ENCODE measurements around the gene KCNK15.
"Not testable (repeated sequence)": the region's sequence is repeated elsewhere in the genome, so short reads cannot be mapped to it uniquely, and the experiment has no call there.

Gene KCNK15

GRCh38 chr20:44750081-44750805 is 4.6 kb downstream of the KCNK15 start:
- Mint-ChIP-seq H3K4me1 (peaks cover 3% of the 10 kb centered on the region), H3K27me3 (peaks cover 15% of the 10 kb centered on the region), H3K9me3 (no peaks in the 10 kb centered on the region), H3K4me3 (no peak overlapping the region), H3K36me3 (no peaks in the 10 kb centered on the region), H3K27ac (no peak overlapping the region)
- DNase-seq (ENCODE audit: low spot score in 2 of 2) (no peak), ATAC-seq (ENCODE audit: low read depth) (no peak)

- no peaks in the 10 kb centered on the region for H3K36me3 Mint-ChIP-seq
- ATAC-seq (ENCODE audit: low read depth) (no peak), DNase-seq (ENCODE audit: low spot score in 2 of 2) (no peak)
- H3K27me3 Mint-ChIP-seq, result peaks cover 16% of the 10 kb centered on the region
- H3K4me1 Mint-ChIP-seq, result peaks cover 2% of the 10 kb centered on the region
- no peaks in the 10 kb centered on the region for H3K9me3 Mint-ChIP-seq
- H3K27ac Mint-ChIP-seq, result no peak overlapping the region
- H3K4me3 Mint-ChIP-seq, result no peak overlapping the region
Measured at GRCh38 chr20:44752099-44752931, 6.7 kb downstream of the KCNK15 start.

GRCh38 chr20:44754554-44754953 is 8.9 kb downstream of the KCNK15 start:
- Mint-ChIP-seq H3K4me1 (no peaks in the 10 kb centered on the region), H3K4me3 (no peak overlapping the region), H3K9me3 (no peaks in the 10 kb centered on the region), H3K27me3 (peaks cover 13% of the 10 kb centered on the region), H3K27ac (no peak overlapping the region), H3K36me3 (no peaks in the 10 kb centered on the region)
- DNase-seq (ENCODE audit: low spot score in 2 of 2) (no peak), ATAC-seq (ENCODE audit: low read depth) (no peak)

GRCh38 chr20:44756011-44756688 is 10.5 kb downstream of the KCNK15 start:
- Mint-ChIP-seq H3K4me1 (no peaks in the 10 kb centered on the region), H3K4me3 (no peak overlapping the region), H3K27ac (no peak overlapping the region), H3K9me3 (no peaks in the 10 kb centered on the region), H3K36me3 (no peaks in the 10 kb centered on the region), H3K27me3 (peaks cover 11% of the 10 kb centered on the region)
- no peak for DNase-seq (ENCODE audit: low spot score in 2 of 2)
- ATAC-seq (ENCODE audit: low read depth), result no peak

- Mint-ChIP-seq H3K9me3 (no peaks in the 10 kb centered on the region), H3K27me3 (peaks cover 9% of the 10 kb centered on the region), H3K4me3 (no peak overlapping the region), H3K27ac (no peak overlapping the region), H3K4me1 (no peaks in the 10 kb centered on the region), H3K36me3 (no peaks in the 10 kb centered on the region)
- DNase-seq (ENCODE audit: low spot score in 2 of 2) (no peak), ATAC-seq (ENCODE audit: low read depth) (no peak)
Measured at GRCh38 chr20:44756956-44757355, 11.3 kb downstream of the KCNK15 start.

GRCh38 chr20:44758247-44759101 is 12.8 kb downstream of the KCNK15 start:
- DNase-seq (ENCODE audit: low spot score in 2 of 2), result no peak
- Mint-ChIP-seq H3K9me3 (no peaks in the 10 kb centered on the region), H3K4me1 (no peaks in the 10 kb centered on the region), H3K4me3 (no peak overlapping the region), H3K36me3 (no peaks in the 10 kb centered on the region), H3K27me3 (peaks cover 9% of the 10 kb centered on the region), H3K27ac (no peak overlapping the region)
- no peak for ATAC-seq (ENCODE audit: low read depth)

GRCh38 chr20:44759595-44759994 is 13.9 kb downstream of the KCNK15 start:
- no peak overlapping the region for H3K27ac Mint-ChIP-seq
- H3K27me3 Mint-ChIP-seq, result peaks cover 12% of the 10 kb centered on the region
- ATAC-seq (ENCODE audit: low read depth) (no peak), DNase-seq (ENCODE audit: low spot score in 2 of 2) (no peak)
- H3K4me1 Mint-ChIP-seq, result no peaks in the 10 kb centered on the region
- H3K9me3 Mint-ChIP-seq, result no peaks in the 10 kb centered on the region
- H3K36me3 Mint-ChIP-seq, result no peaks in the 10 kb centered on the region
- no peak overlapping the region for H3K4me3 Mint-ChIP-seq

GRCh38 chr20:44761423-44761822 is 15.8 kb downstream of the KCNK15 start:
- H3K27me3 Mint-ChIP-seq, result peaks cover 16% of the 10 kb centered on the region
- no peaks in the 10 kb centered on the region for H3K9me3 Mint-ChIP-seq
- DNase-seq (ENCODE audit: low spot score in 2 of 2) (no peak), ATAC-seq (ENCODE audit: low read depth) (no peak)
- no peaks in the 10 kb centered on the region for H3K4me1 Mint-ChIP-seq
- H3K27ac Mint-ChIP-seq, result no peak overlapping the region
- H3K4me3 Mint-ChIP-seq, result no peak overlapping the region
- H3K36me3 Mint-ChIP-seq, result no peaks in the 10 kb centered on the region

GRCh38 chr20:44762466-44763140 is 16.9 kb downstream of the KCNK15 start:
- no peaks in the 10 kb centered on the region for H3K4me1 Mint-ChIP-seq
- no peaks in the 10 kb centered on the region for H3K9me3 Mint-ChIP-seq
- H3K36me3 Mint-ChIP-seq, result no peaks in the 10 kb centered on the region
- no peak overlapping the region for H3K27ac Mint-ChIP-seq
- no peak overlapping the region for H3K4me3 Mint-ChIP-seq
- no peak for ATAC-seq (ENCODE audit: low read depth)
- DNase-seq (ENCODE audit: low spot score in 2 of 2), result no peak
- H3K27me3 Mint-ChIP-seq, result peaks cover 13% of the 10 kb centered on the region

GRCh38 chr20:44763798-44764197 is 18.1 kb downstream of the KCNK15 start:
- not testable (repeated sequence) for H3K27ac Mint-ChIP-seq; H3K9me3 Mint-ChIP-seq; ATAC-seq (ENCODE audit: low read depth); H3K4me3 Mint-ChIP-seq; H3K36me3 Mint-ChIP-seq; DNase-seq (ENCODE audit: low spot score in 2 of 2); H3K4me1 Mint-ChIP-seq
- peaks cover 11% of the 10 kb centered on the region for H3K27me3 Mint-ChIP-seq

GRCh38 chr20:44765091-44765490 is 19.4 kb downstream of the KCNK15 start:
- DNase-seq (ENCODE audit: low spot score in 2 of 2), result no peak

GRCh38 chr20:44765701-44766347 is 20.2 kb downstream of the KCNK15 start:
- no peak overlapping the region for H3K4me3 Mint-ChIP-seq
- H3K27me3 Mint-ChIP-seq, result peaks cover 9% of the 10 kb centered on the region
- no peaks in the 10 kb centered on the region for H3K9me3 Mint-ChIP-seq
- DNase-seq (ENCODE audit: low spot score in 2 of 2) (no peak), ATAC-seq (ENCODE audit: low read depth) (no peak)
- H3K36me3 Mint-ChIP-seq, result no peaks in the 10 kb centered on the region
- no peak overlapping the region for H3K27ac Mint-ChIP-seq
- H3K4me1 Mint-ChIP-seq, result peaks cover 12% of the 10 kb centered on the region

More at GRCh38 chr20:44765091-44765490, 19.4 kb downstream of the KCNK15 start:
- Mint-ChIP-seq H3K36me3 (no peaks in the 10 kb centered on the region), H3K9me3 (no peaks in the 10 kb centered on the region), H3K4me1 (peaks cover 10% of the 10 kb centered on the region), H3K27ac (no peak overlapping the region), H3K27me3 (peaks cover 9% of the 10 kb centered on the region), H3K4me3 (no peak overlapping the region)
- ATAC-seq (ENCODE audit: low read depth), result no peak

- peaks cover 12% of the 10 kb centered on the region for H3K4me1 Mint-ChIP-seq
- no peaks in the 10 kb centered on the region for H3K9me3 Mint-ChIP-seq
- DNase-seq (ENCODE audit: low spot score in 2 of 2), result no peak
- ATAC-seq (ENCODE audit: low read depth), result no peak
- H3K27ac Mint-ChIP-seq, result no peak overlapping the region
- H3K4me3 Mint-ChIP-seq, result no peak overlapping the region
- peaks cover 10% of the 10 kb centered on the region for H3K27me3 Mint-ChIP-seq
- no peaks in the 10 kb centered on the region for H3K36me3 Mint-ChIP-seq
Measured at GRCh38 chr20:44768256-44768655, 22.6 kb downstream of the KCNK15 start.
